ENCODE measurements around the gene SULT1A1.
"Not testable (repeated sequence)": the region's sequence is repeated elsewhere in the genome, so short reads cannot be mapped to it uniquely, and the experiment has no call there.

The SULT1A1 gene

DNA sequence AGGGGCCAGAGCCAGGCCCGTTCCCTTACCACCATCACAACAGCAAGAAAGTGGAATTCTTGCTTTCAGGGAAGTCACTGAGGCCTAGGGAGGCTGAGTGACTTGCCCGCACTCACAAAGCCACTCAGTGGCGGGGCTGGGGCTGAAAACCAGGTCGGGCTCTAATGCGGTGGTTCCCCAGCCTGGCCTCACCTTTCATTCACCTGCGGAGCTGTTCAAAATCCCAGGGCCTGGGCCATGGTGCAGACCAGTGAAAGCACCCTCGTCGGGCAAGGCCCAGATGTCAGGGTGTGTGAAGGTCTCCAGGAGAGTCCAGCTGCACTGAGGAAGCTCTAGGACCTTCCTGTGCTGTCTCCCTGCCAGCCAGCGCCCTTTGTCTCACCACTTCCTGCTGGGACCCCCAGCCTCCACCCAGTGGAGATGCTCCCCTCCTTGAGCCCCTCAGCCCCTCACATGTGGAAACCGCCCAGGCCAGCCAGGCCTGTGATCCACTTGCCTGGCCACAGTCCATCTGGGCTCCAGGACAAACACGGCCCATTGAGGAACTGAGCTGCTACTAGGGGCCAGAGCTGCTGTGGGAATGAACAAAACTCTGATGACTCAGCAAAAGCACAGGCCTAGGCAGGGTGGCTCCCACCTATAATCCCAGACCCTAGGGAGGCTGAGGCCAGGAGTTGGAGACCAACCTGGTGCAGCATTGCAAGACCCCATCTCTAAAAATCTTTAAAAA is 812 bp downstream of the SULT1A1 start:
- DNase-seq (ENCODE audit: low spot score), result not testable (repeated sequence)

DNA sequence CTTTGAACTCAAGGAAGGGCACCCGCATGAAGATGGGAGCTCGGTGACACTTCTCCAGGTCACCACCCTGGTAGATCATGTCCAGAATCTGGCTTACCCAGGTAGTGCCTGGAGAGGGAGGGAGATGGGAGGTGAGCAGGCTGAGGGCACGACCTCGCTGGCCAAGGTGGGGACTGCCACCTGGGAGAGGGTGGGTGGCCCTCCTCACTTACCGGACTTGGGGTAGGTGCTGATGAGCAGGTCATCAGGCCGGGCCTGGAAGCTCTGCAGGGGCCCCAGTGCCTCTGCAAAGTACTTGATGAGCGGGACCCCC is 1.4 kb downstream of the SULT1A1 start:
- DNase-seq (ENCODE audit: low spot score), result not testable (repeated sequence)

DNA sequence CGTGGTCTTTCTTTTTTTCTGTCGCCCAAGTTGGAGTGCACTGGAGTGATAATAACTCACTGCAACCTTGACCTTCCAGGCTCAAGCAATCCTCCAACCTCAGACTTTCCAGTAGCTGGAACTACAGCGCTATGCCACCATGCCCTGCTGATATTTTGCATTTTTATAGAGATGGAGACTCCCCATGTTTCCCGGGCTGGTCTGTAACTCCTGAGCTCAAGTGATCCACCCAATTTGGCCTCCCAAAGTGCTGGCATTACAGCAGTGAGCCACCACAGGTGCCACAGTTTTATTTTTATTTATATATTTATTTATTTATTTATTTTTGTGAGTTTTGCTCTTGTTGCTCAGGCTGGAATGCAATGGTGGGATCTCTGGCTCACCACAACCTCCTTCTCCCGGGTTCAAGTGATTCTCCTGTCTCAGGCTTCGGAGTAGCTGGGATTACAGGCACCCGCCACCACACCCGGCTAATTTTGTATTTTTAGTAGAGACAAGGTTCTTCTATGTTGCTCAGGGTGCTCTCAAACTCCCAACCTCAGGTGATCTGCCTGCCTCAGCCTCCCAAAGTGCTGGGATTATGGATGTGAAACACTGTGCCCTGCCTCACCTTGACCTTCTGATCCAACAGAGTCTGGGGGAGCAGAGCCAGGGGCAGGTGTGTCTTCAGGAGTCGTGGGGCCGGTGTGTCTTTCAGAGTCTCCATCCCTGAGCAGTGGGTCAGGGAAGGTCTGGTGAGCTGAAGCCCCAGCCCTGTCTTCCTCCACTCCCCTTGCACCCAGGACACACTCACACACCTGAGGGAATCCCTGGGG is 2.0 kb downstream of the SULT1A1 start:
- not testable (repeated sequence) for DNase-seq (ENCODE audit: low spot score)

DNA sequence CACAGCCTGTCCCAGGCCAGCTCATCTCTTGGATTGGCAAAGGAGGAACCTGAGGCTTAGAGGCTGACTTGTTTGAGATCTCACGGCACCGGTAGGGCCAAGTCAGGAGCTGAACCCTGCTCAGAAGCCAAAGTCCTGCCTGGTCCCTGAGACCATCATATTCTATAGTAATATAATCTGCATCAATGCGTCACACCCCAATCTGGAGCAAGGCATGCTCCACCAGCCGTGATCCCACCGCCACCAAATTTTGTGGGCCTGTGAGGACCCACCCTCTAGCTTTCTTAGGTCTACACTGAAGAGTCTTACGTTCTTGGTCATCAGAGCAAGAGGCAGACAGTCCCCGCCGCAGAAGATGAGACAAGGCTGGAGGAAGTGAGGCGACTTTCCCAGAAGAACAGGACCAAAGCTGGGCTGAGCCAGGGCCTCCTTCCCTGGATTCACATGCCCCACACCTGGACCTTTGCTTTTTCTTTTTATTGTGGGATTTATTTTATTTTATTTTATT is 2.7 kb downstream of the SULT1A1 start:
- no peak for DNase-seq (ENCODE audit: low spot score)

DNA sequence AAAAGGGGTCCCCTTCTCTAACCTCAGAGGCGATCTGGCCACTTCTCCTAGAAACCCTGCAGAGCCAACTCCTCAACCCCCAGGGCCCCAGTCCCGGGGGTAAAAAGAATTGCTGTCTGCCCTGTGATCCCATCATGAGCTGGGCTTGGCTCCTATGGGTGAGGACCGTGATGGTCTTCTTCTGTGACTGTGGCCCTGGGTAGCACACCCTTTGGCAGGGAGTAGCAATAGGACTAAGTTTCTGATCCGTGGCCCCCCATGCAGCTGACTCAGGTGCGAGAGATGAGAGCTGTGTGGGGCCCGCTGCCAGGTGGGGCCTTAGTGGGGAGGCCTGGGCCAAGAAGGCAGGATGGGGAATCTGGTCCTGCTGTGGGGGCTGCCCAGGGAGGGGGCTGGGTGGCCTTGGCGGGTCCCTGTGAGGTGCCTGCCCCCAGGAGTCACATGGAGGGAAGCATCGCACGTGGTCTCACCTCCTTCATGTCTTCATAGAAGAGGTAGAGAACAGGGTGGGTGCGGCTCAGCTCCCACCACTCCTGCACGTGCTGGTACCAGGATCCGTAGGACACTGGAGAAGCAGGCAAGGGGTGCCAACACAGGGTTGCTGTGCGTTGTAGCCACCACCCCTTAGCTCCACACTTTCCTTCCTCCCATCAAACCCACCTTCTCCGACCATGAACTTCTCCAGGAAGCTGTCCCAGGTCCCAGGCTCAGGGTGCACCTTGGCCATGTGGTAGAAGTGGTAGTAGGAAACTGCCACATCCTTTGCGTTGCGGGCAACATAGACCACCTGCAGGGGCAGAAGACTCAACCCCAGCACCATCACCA is 3.3 kb downstream of the SULT1A1 start:
- DNase-seq (ENCODE audit: low spot score), result no peak

DNA sequence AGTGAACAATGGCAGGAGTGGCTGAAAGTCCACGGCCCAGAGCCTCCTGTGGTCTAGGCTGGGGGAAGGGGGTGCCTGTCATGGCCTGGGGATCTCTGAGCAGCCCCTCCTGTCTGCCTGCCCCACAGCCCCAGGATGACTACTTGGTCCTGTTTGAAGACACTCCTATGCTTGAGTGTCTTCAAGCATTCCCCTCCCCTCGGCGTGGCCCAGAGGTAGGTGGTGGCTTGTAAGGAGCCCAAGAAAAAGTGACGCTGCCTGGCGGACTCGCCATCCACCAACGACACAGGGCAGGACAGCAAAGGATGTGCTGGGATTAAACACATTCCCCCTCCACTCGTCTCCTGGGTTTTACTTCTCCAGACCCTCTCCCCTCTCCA is 5.7 kb downstream of the SULT1A1 start:
- no peak for DNase-seq (ENCODE audit: low spot score)

DNA sequence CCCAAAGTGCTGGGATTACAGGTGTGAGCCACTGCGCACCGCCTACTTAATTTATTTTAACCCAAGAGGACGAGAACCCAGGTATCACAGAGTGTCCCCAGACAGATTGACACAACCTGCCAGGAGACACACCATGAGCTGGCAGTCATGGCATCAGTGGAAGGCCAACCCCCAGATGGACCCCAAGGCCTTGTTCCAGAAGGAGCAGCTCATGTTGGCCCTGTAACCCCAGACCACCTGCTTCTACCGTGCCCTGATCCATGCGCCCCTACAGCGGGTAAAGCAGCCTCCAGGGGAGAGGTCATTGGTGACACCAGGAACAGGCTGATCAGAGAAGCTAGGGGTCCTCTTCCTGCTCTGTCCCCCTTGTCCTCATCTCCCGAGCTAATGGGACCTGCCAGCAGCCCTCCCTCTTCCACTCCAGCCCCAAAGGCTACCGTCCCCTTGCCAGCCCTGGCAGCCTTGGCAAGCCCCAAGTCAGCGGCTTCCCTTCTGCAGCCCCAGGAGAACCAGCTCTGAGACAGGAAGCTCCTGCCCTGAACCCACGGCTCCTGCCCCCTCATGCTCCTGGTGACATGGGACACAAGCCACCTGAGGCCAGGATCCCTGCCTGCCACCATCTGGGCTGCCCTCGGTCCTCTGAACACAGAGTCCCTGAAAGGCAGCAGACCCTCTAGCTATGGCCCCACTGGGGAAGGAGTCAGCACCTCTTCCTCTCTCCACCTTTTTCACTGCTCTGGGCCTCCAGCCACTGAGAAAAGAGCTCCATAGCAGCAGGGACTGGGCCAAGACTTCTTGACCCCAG is 6.3 kb downstream of the SULT1A1 start:
- DNase-seq (ENCODE audit: low spot score), result no peak

DNA sequence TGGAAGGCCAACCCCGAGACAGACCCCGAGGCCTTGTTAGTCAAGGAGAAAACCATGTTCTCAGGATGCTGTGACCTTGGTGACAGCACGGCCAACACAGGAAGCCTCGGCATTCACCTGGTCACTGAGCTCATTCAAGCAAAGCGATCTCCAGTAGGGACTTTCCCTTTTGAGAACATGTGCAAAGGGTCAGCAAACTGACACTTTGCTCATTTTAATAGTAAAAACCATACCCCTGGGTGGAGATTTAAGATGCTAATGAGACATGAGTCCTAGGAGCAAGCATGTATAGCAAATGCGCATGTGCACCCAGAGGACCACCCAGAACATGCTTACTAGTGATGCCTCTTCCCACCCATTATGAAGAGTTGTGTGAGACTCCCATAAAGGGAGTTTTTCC is 7.3 kb downstream of the SULT1A1 start:
- no peak for DNase-seq (ENCODE audit: low spot score)

DNA sequence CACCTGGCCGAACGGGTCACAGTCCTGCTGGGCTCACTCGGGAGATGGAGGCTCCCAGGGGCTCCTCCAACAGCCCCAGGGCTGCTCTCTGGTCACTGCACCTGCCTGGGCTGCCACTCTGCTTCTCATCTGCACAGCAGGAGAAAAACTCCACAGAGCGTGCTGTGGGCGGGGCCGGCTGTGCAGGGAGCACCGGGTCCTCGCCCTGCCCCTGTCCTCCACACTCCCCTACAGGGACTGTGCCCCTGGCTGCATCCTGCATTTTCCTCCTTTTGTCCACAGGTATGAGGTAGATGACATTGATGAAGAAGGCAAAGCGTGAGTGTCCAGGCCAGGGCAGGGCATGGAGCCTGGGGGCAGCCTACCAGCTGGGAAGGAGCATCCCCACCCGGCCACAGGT is 7.8 kb downstream of the SULT1A1 start:
- DNase-seq (ENCODE audit: low spot score), result not testable (repeated sequence)

DNA sequence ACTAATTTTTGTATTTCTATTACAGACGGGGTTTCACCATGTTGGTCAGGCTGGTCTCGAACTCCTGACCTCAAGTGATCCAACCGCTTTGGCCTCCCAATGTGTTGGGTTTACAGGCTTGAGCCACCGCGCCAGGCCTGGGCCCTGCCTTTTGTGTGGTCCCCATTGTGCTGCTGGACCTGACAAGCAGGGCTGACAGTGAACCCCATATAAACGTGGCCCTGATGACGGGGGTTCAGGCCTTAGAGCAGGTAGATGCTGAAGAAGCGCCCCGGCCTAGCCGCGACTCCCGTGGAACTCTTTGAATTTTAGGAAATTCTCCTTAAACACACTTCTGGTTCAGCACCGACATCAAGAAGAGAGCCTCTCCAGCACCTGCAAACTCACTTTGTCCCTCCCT is 8.3 kb downstream of the SULT1A1 start:
- DNase-seq (ENCODE audit: low spot score), result not testable (repeated sequence)

DNA sequence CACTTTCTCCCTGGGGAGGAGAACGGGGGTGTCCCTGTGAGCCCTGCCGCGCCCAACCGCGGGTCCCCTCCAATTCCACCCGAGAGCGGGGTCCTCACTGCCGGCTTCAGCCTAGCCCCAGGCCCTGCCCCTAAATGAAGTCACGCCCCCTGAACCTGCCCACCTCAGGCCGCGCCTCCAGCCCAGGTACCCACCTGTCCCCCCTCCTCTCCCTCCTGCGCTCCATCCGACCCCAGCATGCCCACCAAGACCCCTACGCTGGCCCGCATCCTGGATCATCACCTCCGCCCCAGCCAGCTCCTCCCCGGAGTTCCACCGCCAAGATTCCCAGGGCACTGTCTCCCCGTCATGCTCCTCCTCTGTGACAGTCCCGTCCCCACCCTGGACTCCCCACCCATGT is 8.9 kb downstream of the SULT1A1 start:
- DNase-seq (ENCODE audit: low spot score), result not testable (repeated sequence)

DNA sequence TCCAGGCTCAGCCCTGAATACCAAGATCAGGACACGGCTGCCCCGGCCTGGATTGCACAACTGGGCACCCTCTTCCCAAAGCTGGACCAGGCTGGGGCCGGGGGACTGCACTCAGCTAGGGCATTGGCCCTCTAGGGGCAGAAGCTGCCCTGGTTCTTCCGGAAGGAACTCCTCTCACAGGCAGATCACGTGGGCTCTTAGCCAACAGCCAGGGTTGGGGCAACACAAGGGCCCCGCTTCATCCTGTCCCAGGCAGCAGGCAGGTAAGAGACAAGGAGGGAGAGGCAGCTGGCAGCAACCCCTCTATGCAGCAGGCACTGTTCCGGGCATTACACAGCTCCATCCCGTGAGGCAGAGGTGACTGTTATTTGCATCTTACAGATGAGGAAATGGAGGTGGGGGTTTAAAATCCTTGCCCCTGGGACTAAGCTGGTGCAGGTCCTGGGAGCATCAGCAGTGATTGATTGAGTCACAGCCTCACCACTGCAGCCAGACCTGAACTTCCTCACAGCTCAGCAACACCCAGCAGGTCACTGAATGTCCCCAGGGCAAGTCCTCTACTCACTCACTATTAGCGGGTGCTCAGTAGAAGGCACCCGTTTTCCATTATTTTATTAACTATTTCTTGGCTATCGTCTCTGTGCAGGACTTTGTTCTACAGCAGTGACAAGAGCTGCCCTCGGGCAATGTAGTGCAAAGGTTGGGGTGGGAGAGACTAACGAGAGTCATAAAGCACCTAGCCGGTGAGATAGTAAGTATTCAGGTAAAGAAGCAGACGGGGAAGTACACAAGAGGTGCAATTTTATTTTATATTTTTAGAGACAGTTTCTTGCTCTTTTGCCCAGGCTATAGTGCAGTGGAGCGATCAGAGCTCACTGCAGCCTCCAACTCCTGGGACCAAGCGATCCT is 10.2 kb downstream of the SULT1A1 start:
- not testable (repeated sequence) for DNase-seq (ENCODE audit: low spot score)

DNA sequence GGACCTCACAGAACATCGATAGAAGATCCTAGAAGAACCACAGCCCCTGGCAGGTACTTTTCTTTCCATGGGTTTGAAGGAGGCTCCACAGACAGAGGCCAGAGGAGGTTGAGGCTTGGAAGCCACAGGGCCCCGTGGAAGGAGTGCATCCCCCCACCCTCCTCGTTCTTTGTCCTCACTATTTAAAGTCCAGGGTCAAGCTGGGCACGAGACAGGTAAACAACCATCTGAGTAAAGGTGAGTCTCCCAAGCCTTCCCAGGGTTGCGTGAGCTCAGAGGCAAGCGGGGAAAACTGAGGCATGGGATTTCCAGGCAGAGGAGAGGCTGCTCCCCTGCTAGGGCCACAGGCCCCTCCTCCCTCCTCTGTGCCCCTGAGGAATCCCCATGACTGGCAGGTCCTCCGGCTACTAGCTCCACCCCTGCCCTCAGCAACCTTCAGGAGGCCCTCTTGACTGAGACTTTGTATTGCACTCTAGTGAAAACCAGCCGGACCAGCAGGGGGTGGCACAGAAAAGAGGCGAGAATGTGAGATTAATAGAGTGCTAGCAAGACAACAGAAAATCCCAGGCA is 12.1 kb downstream of the SULT1A1 start:
- DNase-seq (ENCODE audit: low spot score), result no peak

DNA sequence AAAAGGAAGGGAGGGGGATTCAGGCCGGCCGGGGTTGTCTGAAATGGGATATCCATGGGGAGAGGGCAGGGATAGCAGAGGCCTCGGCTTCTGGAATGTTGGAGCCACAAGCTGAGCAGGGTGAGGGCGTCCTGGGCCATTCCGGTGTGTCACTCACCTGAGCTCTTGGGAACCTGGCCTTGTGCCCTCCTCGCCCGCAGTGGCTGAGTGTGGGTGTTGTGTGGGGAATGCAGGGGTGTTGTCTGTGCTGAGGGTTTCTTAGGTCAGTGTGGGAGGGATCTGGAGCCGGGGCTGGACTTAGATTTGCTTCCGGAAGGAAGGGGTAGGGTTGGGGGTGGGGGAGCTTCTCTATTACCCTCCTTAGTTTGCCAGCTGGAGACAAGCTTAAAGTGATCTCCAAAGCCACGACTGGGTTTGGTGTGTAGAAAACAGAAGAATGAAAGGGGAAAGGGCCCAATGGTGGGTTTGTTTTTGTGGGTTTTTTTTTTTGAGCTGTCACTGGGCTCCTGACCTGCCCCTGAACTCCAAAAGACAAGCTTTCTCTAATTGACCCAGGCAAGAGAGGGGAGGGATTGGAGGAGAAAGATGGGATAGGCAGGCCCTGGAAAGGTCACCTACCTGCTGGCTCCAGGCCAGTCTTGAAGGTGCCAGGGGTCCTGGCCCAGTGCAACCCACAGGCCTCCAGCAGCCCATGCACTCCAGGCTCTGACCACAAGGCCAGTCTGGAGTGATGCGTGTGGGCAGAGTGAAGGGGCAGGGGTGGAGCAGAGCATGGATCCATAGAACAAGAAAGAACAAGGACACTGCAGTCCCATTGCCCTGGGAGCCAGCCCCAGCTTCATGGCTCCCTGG is 12.8 kb downstream of the SULT1A1 start, which contains the start of gene SULT1A2:
TSS of gene SULT1A2 (minus strand) at position 211 of the 852 bp plus-strand sequence. CDS start 1,120 bp downstream, outside the sequence.
- DNase-seq (ENCODE audit: low spot score), result no peak

DNA sequence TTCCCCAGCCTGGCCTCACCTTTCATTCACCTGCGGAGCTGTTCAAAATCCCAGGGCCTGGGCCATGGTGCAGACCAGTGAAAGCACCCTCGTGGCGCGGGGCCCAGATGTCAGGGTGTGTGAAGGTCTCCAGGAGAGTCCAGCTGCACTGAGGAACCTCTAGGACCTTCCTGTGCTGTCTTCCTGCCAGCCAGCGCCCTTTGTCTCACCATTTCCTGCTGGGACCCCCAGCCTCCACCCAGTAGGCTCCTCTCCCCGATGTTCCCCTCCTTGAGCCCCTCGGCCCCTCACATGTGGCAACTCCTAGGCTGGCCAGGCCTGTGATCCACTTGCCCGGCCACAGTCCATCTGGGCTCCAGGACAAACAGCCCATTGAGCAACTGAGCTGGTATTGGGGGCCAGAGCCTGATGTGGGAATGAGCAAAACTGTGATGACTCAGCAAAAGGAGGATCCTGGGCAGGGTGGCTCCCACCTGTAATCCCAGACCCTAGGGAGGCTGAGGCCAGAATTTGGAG is 13.7 kb downstream of the SULT1A1 start:
- DNase-seq (ENCODE audit: low spot score), result no peak

DNA sequence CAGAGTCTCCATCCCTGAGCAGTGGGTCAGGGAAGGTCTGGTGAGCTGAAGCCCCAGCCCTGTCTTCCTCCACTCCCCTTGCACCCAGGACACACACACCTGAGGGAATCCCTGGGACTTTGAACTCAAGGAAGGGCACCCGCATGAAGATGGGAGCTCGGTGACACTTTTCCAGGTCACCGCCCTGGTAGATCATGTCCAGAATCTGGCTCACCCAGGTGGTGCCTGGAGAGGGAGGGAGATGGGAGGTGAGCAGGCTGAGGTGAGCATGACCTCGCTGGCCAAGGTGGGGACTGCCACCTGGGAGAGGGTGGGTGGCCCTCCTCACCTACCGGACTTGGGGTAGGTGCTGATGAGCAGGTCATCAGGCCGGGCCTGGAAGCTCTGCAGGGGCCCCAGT is 14.4 kb downstream of the SULT1A1 start:
- not testable (repeated sequence) for DNase-seq (ENCODE audit: low spot score)

DNA sequence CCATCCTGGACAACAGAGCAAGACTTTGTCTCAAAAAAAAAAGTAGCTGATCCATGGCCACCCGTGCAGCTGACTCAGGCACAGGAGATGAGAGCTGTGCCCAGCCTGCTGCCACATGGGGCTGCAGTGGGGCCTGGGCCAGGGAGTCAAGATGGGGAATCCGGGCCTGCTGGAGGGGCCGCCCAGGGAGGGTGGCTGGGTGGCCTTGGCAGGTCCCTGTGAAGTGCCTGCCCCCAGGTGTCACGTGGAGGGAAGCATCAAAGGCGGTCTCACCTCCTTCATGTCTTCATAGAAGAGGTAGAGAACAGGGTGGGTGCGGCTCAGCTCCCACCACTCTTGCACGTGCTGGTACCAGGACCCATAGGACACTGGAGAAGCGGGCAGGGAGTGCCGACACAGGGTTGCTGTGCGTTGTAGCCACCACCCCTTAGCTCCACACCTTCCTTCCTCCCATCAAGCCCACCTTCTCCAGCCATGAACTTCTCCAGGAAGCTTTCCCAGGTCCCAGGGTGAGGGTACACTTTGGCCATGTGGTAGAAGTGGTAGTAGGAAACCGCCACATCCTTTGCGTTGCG is 16.8 kb downstream of the SULT1A1 start:
- no peak for DNase-seq (ENCODE audit: low spot score)

DNA sequence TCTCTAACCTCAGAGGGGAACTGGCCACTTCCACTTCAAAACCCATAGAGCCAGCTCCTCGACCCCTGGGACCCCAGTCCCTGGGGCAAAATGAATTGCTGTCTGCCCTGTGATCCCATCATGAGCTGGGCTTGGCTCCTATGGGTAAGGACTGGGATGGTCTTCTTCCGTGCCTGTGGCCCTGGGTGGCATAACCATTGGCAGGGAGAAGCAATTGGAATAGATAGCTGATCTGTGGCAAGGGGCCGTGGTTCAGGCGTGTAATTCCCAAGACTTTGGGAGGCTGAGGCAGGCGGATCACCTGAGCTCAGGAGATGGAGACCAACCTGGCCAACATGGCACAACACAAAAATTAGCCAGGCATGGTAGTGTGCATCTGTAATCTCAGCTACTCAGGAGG is 17.3 kb downstream of the SULT1A1 start:
- DNase-seq (ENCODE audit: low spot score), result no peak

DNA sequence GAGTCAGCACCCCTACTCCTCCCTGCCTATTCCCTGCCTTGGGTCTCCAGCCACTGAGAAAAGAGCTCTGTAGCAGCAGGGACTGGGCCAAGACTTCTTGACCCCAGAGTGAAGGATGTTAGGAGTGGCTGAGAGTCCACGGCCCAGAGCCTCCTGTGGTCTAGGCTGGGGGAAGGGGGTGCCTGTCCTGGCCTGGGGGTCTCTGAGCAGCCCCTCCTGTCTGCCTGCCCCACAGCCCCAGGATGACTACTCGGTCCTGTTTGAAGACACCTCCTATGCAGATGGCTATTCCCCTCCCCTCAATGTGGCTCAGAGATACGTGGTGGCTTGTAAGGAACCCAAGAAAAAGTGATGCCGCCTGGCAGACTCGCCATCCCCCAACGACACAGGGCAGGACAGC is 18.5 kb downstream of the SULT1A1 start:
- DNase-seq (ENCODE audit: low spot score), result no peak

Measured in hepatic stellate cell (primary cell).